ENCODE data around the gene ASCC2.
"Not testable (repeated sequence)": the region's sequence is repeated elsewhere in the genome, so short reads cannot be mapped to it uniquely, and the experiment has no call there.

ASCC2 gene

GRCh38 chr22:29754658-29755395 lies 83.2 kb downstream of the ASCC2 start:
- H3K4me1 Mint-ChIP-seq; H3K27me3 Mint-ChIP-seq; H3K27ac Mint-ChIP-seq; H3K36me3 Mint-ChIP-seq (ENCODE audit: low read depth); DNase-seq; H3K9me3 Mint-ChIP-seq; ATAC-seq; H3K4me3 Mint-ChIP-seq: not testable (repeated sequence)

- Mint-ChIP-seq H3K27me3 (no peaks in the 10 kb centered on the region), H3K27ac (no peak overlapping the region), H3K9me3 (no peaks in the 10 kb centered on the region), H3K36me3 (ENCODE audit: low read depth) (peaks cover 2% of the 10 kb centered on the region), H3K4me1 (peaks cover 7% of the 10 kb centered on the region), H3K4me3 (no peak overlapping the region)
- DNase-seq (no peak), ATAC-seq (no peak)
Measured at GRCh38 chr22:29753808-29754657, 84.0 kb downstream of the ASCC2 start.

GRCh38 chr22:29751669-29752068 lies 86.4 kb downstream of the ASCC2 start:
- ATAC-seq (no peak), DNase-seq (no peak)
- peaks cover 7% of the 10 kb centered on the region for H3K4me1 Mint-ChIP-seq
- no peak overlapping the region for H3K27ac Mint-ChIP-seq
- H3K4me3 Mint-ChIP-seq = no peak overlapping the region
- no peaks in the 10 kb centered on the region for H3K27me3 Mint-ChIP-seq
- H3K36me3 Mint-ChIP-seq (ENCODE audit: low read depth) = peaks cover 4% of the 10 kb centered on the region
- no peaks in the 10 kb centered on the region for H3K9me3 Mint-ChIP-seq

GRCh38 chr22:29750559-29751538 lies 87.2 kb downstream of the ASCC2 start:
- ATAC-seq (no peak), DNase-seq (no peak)
- peak overlapping the region; percentile 31 for H3K27ac Mint-ChIP-seq
- peaks cover 7% of the 10 kb centered on the region for H3K4me1 Mint-ChIP-seq
- H3K36me3 Mint-ChIP-seq (ENCODE audit: low read depth) = peaks cover 4% of the 10 kb centered on the region
- no peaks in the 10 kb centered on the region for H3K27me3 Mint-ChIP-seq
- no peak overlapping the region for H3K4me3 Mint-ChIP-seq
- H3K9me3 Mint-ChIP-seq = no peaks in the 10 kb centered on the region

GRCh38 chr22:29750029-29750428 lies 88.0 kb downstream of the ASCC2 start:
- H3K27me3 Mint-ChIP-seq = no peaks in the 10 kb centered on the region
- H3K4me1 Mint-ChIP-seq = peaks cover 7% of the 10 kb centered on the region
- DNase-seq (no peak), ATAC-seq (no peak)
- peaks cover 4% of the 10 kb centered on the region for H3K36me3 Mint-ChIP-seq (ENCODE audit: low read depth)
- H3K4me3 Mint-ChIP-seq = no peak overlapping the region
- no peak overlapping the region for H3K27ac Mint-ChIP-seq
- H3K9me3 Mint-ChIP-seq = no peaks in the 10 kb centered on the region

- H3K36me3 Mint-ChIP-seq (ENCODE audit: low read depth) = peaks cover 6% of the 10 kb centered on the region
- H3K27ac Mint-ChIP-seq = no peak overlapping the region
- ATAC-seq = no peak
- no peaks in the 10 kb centered on the region for H3K27me3 Mint-ChIP-seq
- DNase-seq = no peak
- H3K4me1 Mint-ChIP-seq = peaks cover 7% of the 10 kb centered on the region
- no peaks in the 10 kb centered on the region for H3K9me3 Mint-ChIP-seq
- H3K4me3 Mint-ChIP-seq = no peak overlapping the region
Measured at GRCh38 chr22:29748248-29748893, 89.7 kb downstream of the ASCC2 start.

- H3K36me3 Mint-ChIP-seq (ENCODE audit: low read depth) = peaks cover 6% of the 10 kb centered on the region
- DNase-seq (no peak), ATAC-seq (no peak)
- no peak overlapping the region for H3K27ac Mint-ChIP-seq
- H3K9me3 Mint-ChIP-seq = no peaks in the 10 kb centered on the region
- no peak overlapping the region for H3K4me3 Mint-ChIP-seq
- peaks cover 7% of the 10 kb centered on the region for H3K4me1 Mint-ChIP-seq
- H3K27me3 Mint-ChIP-seq = no peaks in the 10 kb centered on the region
Measured at GRCh38 chr22:29747832-29748231, 90.2 kb downstream of the ASCC2 start.

- Mint-ChIP-seq H3K27ac (no peak overlapping the region), H3K4me3 (no peak overlapping the region), H3K27me3 (no peaks in the 10 kb centered on the region), H3K36me3 (ENCODE audit: low read depth) (peaks cover 5% of the 10 kb centered on the region), H3K4me1 (no peaks in the 10 kb centered on the region), H3K9me3 (no peaks in the 10 kb centered on the region)
- ATAC-seq (no peak), DNase-seq (no peak)
Measured at GRCh38 chr22:29744902-29745301, 93.2 kb downstream of the ASCC2 start.

GRCh38 chr22:29742326-29742725 lies 95.7 kb downstream of the ASCC2 start:
- H3K36me3 Mint-ChIP-seq (ENCODE audit: low read depth) = peaks cover 2% of the 10 kb centered on the region
- ATAC-seq = no peak
- no peak overlapping the region for H3K27ac Mint-ChIP-seq
- no peaks in the 10 kb centered on the region for H3K27me3 Mint-ChIP-seq
- H3K4me3 Mint-ChIP-seq = no peak overlapping the region
- no peaks in the 10 kb centered on the region for H3K4me1 Mint-ChIP-seq
- no peak for DNase-seq
- H3K9me3 Mint-ChIP-seq = no peaks in the 10 kb centered on the region

GRCh38 chr22:29741926-29742325 lies 96.1 kb downstream of the ASCC2 start:
- H3K27me3 Mint-ChIP-seq = no peaks in the 10 kb centered on the region
- ATAC-seq (no peak), DNase-seq (no peak)
- peaks cover 4% of the 10 kb centered on the region for H3K36me3 Mint-ChIP-seq (ENCODE audit: low read depth)
- H3K4me3 Mint-ChIP-seq = no peak overlapping the region
- H3K4me1 Mint-ChIP-seq = no peaks in the 10 kb centered on the region
- no peak overlapping the region for H3K27ac Mint-ChIP-seq
- no peaks in the 10 kb centered on the region for H3K9me3 Mint-ChIP-seq

- no peak overlapping the region for H3K4me3 Mint-ChIP-seq
- H3K27me3 Mint-ChIP-seq = no peaks in the 10 kb centered on the region
- no peaks in the 10 kb centered on the region for H3K4me1 Mint-ChIP-seq
- ATAC-seq (no peak), DNase-seq (no peak)
- no peak overlapping the region for H3K27ac Mint-ChIP-seq
- H3K9me3 Mint-ChIP-seq = no peaks in the 10 kb centered on the region
- peaks cover 4% of the 10 kb centered on the region for H3K36me3 Mint-ChIP-seq (ENCODE audit: low read depth)
Measured at GRCh38 chr22:29740216-29740615, 97.9 kb downstream of the ASCC2 start.

GRCh38 chr22:29739346-29739875 lies 98.7 kb downstream of the ASCC2 start:
- peaks cover 2% of the 10 kb centered on the region for H3K36me3 Mint-ChIP-seq (ENCODE audit: low read depth)
- no peak for ATAC-seq
- no peak for DNase-seq
- H3K27me3 Mint-ChIP-seq = no peaks in the 10 kb centered on the region
- H3K27ac Mint-ChIP-seq = no peak overlapping the region
- no peaks in the 10 kb centered on the region for H3K9me3 Mint-ChIP-seq
- H3K4me1 Mint-ChIP-seq = no peaks in the 10 kb centered on the region
- no peak overlapping the region for H3K4me3 Mint-ChIP-seq
